Vagina (tissue), 2 donors: ENCODE measurements around the gene CORO6. TPM values are rescaled to one million over a fixed set of nuclear protein-coding genes. Genes with fewer than 3 reads are reported as not detected.

Experiments
- DNase-seq, 2 donors: peaks; one replicate each; pipeline ENCODE4 v3.0.0-alpha.2; 2017; ENCODE audit errors: extremely low spot score in 2 of 2
- H3K27ac ChIP-seq: fragments of 200-600 bp; sonication (generic); one replicate; pipeline ENCODE4 v1.5.1; 2019
- H3K27me3 ChIP-seq: fragments of 200-600 bp; sonication (generic); one replicate; pipeline ENCODE4 v1.5.1; 2019
- H3K36me3 ChIP-seq, 2 donors: fragments of 200-600 bp; sonication (generic); one replicate each; pipeline ENCODE4 v1.5.1; 2017 to 2019
- H3K4me1 ChIP-seq: fragments of 200-600 bp; sonication (generic); one replicate; pipeline ENCODE4 v1.5.1; 2019
- H3K4me3 ChIP-seq, 2 donors: fragments of 200-600 bp; sonication (generic); 1 replicate in 1 of 2; 2 replicates in 1 of 2; pipeline ENCODE4 v1.5.1; 2016 to 2019
- H3K9me3 ChIP-seq: fragments of 200-600 bp; sonication (generic); one replicate; pipeline ENCODE4 v1.5.1; 2019
- POLR2A ChIP-seq, 2 donors: fragments of 450-650 bp; IDR thresholded peaks; one replicate each; pipeline ENCODE4 v1.6.1; 2017; ENCODE audit warnings: antibody characterized with exemption in 2 of 2, mild to moderate bottlenecking in 2 of 2, moderate library complexity in 2 of 2
- POLR2AphosphoS5 ChIP-seq, 2 donors: sonication (generic); formaldehyde crosslinking; IDR thresholded peaks; one replicate each; pipeline ENCODE4 v1.9.0; 2017; ENCODE audit warnings: antibody characterized with exemption in 2 of 2, mild to moderate bottlenecking in 2 of 2, low read depth in 1 of 2; ENCODE audit not compliant: insufficient read depth in 1 of 2
- intact Hi-C: fragments of 100-400 bp; cut with DNase I; formaldehyde crosslinking; loops from one replicate; pipeline ENCODE4 v1.15.1; 2023
- total RNA-seq: library from RNA; depleted of rRNA; stranded (reverse); fragments of >200 nt; gene quantifications from one replicate; pipeline ENCODE4 v1.2.3, GENCODE V29; 2016
- TF ChIP-seq, protein P1 (sequence below), 3 experiments: fragments of 450-650 bp in 2 of 3; fragments of 200-600 bp in 1 of 3; sonication (generic) in 1 of 3; IDR thresholded peaks; one replicate each; pipeline ENCODE4 v1.5.1; 2017 to 2019; ENCODE audit warnings: antibody characterized with exemption in 3 of 3, mild to moderate bottlenecking in 2 of 3, moderate library complexity in 2 of 3

The CORO6 gene
- total RNA-seq, 1 donor from 2014 or later, result 23.6 TPM

GRCh38 chr17:29664743-29665480 is 42.2 kb upstream of the CORO6 start:
- intact Hi-C loops, result no loop called here
- no peak overlapping the region for H3K4me3 ChIP-seq
- H3K27me3 ChIP-seq, result no peaks in the 10 kb centered on the region
- H3K36me3 ChIP-seq, result peaks cover 0 to 26% of the 10 kb centered on the region in 2 donors
- H3K9me3 ChIP-seq, result no peaks in the 10 kb centered on the region
- no peak for DNase-seq
- TF ChIP-seq, protein P1, sequence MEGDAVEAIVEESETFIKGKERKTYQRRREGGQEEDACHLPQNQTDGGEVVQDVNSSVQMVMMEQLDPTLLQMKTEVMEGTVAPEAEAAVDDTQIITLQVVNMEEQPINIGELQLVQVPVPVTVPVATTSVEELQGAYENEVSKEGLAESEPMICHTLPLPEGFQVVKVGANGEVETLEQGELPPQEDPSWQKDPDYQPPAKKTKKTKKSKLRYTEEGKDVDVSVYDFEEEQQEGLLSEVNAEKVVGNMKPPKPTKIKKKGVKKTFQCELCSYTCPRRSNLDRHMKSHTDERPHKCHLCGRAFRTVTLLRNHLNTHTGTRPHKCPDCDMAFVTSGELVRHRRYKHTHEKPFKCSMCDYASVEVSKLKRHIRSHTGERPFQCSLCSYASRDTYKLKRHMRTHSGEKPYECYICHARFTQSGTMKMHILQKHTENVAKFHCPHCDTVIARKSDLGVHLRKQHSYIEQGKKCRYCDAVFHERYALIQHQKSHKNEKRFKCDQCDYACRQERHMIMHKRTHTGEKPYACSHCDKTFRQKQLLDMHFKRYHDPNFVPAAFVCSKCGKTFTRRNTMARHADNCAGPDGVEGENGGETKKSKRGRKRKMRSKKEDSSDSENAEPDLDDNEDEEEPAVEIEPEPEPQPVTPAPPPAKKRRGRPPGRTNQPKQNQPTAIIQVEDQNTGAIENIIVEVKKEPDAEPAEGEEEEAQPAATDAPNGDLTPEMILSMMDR (IDR thresholded peaks at IDR 0.05), result no peak
- no peak for TF ChIP-seq POLR2A (IDR thresholded peaks at IDR 0.05)
- peak in 1 of 2 donors; percentile 21 for TF ChIP-seq POLR2AphosphoS5 (IDR thresholded peaks at IDR 0.05; ENCODE audit: insufficient read depth in 1 of 2, low read depth in 1 of 2)
- H3K27ac ChIP-seq, result no peak overlapping the region
- H3K4me1 ChIP-seq, result no peaks in the 10 kb centered on the region

DNA sequence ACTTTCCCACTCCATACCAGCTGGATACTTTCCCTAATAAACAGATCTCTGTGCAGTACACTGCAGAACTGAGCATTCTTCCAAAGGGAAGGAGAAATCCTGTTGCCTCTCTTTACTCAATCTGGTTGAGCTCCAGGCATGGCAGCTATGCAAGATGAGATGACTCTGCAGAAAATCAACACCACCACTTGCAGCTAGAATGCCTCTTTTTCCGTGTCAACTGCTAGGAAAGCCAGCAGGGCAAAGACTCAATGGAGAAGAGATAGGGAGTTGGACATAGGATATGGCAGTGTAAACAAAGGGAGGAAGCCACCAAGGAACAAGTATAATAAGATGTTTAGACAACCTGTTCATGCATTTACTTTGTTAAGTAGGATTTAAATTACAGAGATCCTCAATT is 40.4 kb upstream of the CORO6 start:
- no peak for TF ChIP-seq POLR2AphosphoS5 (IDR thresholded peaks at IDR 0.05; ENCODE audit: insufficient read depth in 1 of 2, low read depth in 1 of 2)
- Histone ChIP-seq H3K4me1 (no peaks in the 10 kb centered on the region), H3K27ac (no peak overlapping the region), H3K27me3 (no peaks in the 10 kb centered on the region), H3K9me3 (no peaks in the 10 kb centered on the region), H3K36me3 (peaks cover 0 to 26% of the 10 kb centered on the region in 2 donors), H3K4me3 (no peak overlapping the region)
- intact Hi-C loops, result no loop called here
- no peak for DNase-seq

DNA sequence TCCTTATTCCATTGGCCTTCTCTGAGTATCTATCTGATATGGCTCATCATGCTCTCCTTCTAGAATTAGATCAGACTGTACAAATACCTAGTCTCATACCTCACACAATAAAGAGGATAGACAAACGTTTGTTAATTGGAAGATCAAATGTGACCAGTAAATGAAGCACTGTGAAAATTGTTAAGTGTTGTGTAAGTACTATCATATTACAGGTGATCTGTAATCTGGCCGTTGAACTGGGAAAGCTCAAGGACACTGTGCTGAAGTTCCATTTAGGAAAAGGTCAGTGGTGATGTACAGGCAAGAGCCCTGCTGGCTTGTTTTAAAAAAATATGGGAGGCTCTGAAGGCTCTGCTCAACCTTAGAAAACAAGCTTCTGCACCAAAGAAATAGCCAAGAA is 38.5 kb upstream of the CORO6 start:
- TF ChIP-seq, protein P1 (IDR thresholded peaks at IDR 0.05), result no peak
- no peak for TF ChIP-seq POLR2AphosphoS5 (IDR thresholded peaks at IDR 0.05; ENCODE audit: insufficient read depth in 1 of 2, low read depth in 1 of 2)
- no peak for TF ChIP-seq POLR2A (IDR thresholded peaks at IDR 0.05)
- no peaks in the 10 kb centered on the region for H3K27me3 ChIP-seq
- no peak overlapping the region for H3K27ac ChIP-seq
- peaks cover 0 to 22% of the 10 kb centered on the region in 2 donors for H3K36me3 ChIP-seq
- DNase-seq, result no peak
- H3K9me3 ChIP-seq, result no peaks in the 10 kb centered on the region
- H3K4me1 ChIP-seq, result no peaks in the 10 kb centered on the region
- H3K4me3 ChIP-seq, result no peak overlapping the region
- intact Hi-C loops, result no loop called here

- H3K27me3 ChIP-seq, result no peaks in the 10 kb centered on the region
- peaks cover 0 to 19% of the 10 kb centered on the region in 2 donors for H3K36me3 ChIP-seq
- no peaks in the 10 kb centered on the region for H3K9me3 ChIP-seq
- DNase-seq, result no peak
- intact Hi-C loops, result no loop called here
- no peak overlapping the region for H3K4me3 ChIP-seq
- no peak overlapping the region for H3K27ac ChIP-seq
- no peaks in the 10 kb centered on the region for H3K4me1 ChIP-seq
- TF ChIP-seq POLR2AphosphoS5 (IDR thresholded peaks at IDR 0.05; ENCODE audit: insufficient read depth in 1 of 2, low read depth in 1 of 2) (no peak), POLR2A (IDR thresholded peaks at IDR 0.05) (no peak)
- TF ChIP-seq, protein P1 (IDR thresholded peaks at IDR 0.05), result no peak
Observed at GRCh38 chr17:29659155-29659554, 36.4 kb upstream of the CORO6 start.

GRCh38 chr17:29655323-29655722 is 32.6 kb upstream of the CORO6 start:
- peaks cover 0 to 7% of the 10 kb centered on the region in 2 donors for H3K36me3 ChIP-seq
- H3K27ac ChIP-seq, result no peak overlapping the region
- intact Hi-C loops, result no loop called here
- H3K27me3 ChIP-seq, result no peaks in the 10 kb centered on the region
- no peaks in the 10 kb centered on the region for H3K4me1 ChIP-seq
- H3K4me3 ChIP-seq, result no peak overlapping the region
- no peaks in the 10 kb centered on the region for H3K9me3 ChIP-seq
- TF ChIP-seq POLR2AphosphoS5 (IDR thresholded peaks at IDR 0.05; ENCODE audit: insufficient read depth in 1 of 2, low read depth in 1 of 2) (no peak), POLR2A (IDR thresholded peaks at IDR 0.05) (no peak)
- TF ChIP-seq, protein P1 (IDR thresholded peaks at IDR 0.05), result no peak
- no peak for DNase-seq
